NAMALWA (cell line): Measurements from ENCODE around the gene DMAC2L.

Experiments
- DNase-seq: peaks from one replicate; pipeline ENCODE4 v3.0.0-alpha.2; 2015; ENCODE audit warnings: low spot score

Gene DMAC2L

GRCh38 chr14:50321009-50321660, 9.0 kb downstream of the DMAC2L start:
- peak; percentile 84 for DNase-seq

DNA sequence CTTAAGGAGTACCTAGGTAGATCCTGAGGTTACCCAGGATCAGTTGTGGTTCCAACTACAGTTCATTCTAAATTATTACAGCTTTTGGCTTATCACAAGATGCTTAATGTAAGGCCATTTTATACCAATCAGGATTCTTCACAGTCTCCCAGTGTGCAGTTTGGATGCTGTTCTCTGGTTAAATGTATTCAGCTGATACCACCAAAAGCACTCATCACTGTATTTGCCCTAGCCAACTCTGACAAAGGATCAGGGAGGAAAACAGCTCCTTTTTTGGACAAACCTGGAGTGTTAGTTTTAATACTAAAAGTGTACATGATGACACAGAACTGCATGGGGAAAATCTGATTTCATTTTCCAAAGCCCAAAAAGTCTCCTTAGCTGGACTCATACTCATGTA, 19.5 kb downstream of the DMAC2L start:
- DNase-seq = no peak

DNA sequence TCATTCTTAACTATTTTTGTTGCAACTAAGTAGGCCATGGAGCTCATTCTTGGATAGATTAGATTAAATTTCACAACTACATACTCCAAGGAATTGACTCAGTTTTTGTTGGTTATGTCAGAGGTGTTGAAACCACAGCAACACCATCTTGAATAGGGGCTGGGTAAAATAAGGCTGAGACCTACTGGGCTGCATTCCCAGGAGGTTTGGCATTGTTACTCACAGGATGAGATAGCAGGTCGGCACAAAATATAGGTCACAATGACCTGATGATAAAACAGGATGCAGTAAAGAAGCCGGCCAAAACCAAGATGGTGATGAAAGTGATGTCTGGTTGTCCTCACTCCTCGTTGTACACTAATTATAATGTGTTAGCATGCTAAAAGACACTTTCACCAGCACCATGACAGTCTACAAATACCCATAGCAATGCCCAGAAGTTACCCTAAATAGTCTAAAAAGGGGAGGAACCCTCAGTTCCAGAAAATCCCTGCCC, 20.9 kb downstream of the DMAC2L start:
- no peak for DNase-seq

- DNase-seq = no peak
Measured at GRCh38 chr14:50334211-50334610, 22.1 kb downstream of the DMAC2L start.

DNA sequence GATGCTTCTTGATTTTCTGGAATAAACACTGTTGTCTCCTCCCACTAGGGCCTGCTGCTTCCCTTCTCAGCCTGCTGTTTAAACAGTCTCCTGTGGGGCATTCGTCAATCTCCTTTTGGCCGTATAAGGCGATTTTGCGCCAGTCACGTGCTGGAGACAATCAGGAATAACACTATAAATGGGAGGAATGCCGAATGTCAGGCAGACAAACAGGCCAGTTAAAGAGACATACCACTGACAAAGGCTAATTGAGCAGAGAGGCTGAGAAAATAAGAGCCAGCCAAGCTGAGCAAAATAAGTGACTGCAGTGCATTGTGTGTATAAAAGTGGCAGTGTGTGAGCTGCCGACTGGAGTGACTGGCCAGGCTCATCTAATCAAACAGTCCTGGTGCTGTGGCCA, 23.3 kb downstream of the DMAC2L start:
- DNase-seq = peak; percentile 8

DNA sequence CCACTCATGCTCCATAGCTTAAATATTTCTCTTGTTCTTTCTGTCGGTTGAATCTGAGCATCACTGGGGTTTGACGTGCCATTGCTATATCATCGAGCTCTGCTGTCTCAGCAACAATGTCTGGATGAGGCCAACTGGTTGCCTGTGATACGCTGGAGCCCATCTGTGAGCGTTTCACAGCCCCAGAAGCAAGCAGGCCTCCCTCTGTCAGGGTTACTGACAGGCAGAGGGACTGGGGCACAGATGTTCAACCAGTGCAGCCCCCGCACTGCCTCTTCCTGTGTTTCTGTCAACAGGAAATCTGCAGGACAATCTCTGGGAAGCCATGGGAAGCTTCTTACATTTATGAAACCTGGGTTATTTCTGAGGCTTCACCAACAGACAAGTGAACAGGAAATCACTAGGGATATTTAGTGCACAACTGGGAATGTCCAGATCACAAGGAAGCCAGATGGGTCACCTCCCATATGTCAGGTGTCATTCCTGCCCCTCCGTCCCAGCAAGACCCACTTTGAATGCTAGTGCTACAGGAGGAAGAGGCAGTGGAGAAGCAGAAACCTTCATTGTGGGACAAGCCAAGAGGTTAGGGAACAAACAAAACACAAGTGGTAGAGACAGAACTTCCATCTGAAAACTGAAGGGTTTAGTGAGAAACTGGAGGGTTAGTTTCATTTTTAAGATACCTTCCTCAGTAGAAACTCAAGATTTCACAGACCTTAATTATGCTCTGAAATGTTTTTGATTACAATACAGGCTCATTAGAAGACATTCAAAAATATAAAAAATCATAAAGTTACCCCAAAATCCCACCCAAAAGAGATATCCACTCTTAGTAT, 24.1 kb downstream of the DMAC2L start:
- DNase-seq = peak; percentile 70

GRCh38 chr14:50338587-50338986, 26.5 kb downstream of the DMAC2L start:
- DNase-seq = no peak

- DNase-seq = no peak
Measured at GRCh38 chr14:50339178-50339804, 27.2 kb downstream of the DMAC2L start.

GRCh38 chr14:50340045-50340444, 27.9 kb downstream of the DMAC2L start:
- DNase-seq = no peak

- peak; percentile 6 for DNase-seq
Measured at GRCh38 chr14:50340963-50341362, 28.8 kb downstream of the DMAC2L start.

DNA sequence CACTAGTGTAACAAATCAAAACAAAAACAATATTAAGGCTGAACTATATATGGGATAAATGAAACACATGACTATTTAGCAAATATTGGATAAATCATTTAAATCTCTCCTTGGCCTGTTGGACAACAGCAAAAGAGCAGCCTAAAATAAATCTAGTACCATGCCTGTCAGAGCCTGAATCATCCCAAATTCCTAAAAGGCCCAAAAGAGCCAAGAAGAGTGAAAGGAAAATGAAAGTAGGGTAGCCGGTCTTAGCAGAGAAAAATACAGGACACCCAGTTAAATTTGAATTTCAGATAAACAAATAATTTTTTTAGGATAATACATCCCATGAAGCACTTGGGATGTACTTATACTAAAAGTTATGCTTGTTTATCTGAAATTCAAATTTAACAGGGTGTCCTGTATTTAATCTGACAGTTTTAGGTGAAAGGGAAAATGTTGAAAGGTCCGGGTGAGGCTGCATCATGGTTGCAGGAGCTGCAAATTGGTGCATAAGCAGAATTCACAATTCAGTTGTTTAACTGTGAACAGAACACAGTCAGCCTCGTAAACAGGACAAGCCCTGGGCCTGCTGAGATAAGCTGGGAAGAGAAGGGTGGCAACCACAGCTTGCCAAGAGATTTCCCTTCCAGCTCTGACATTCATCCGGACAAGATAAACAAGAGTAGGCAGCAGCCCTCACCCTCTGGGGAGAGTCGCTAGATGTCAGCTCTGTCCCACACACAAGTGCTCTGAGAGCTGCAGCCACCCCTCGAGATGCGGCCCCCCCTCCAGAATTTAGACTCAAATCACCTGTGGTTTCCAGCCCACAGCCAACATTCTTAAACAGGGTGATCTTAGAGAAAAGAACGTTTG, 30.3 kb downstream of the DMAC2L start:
- peak; percentile 13 for DNase-seq

DNA sequence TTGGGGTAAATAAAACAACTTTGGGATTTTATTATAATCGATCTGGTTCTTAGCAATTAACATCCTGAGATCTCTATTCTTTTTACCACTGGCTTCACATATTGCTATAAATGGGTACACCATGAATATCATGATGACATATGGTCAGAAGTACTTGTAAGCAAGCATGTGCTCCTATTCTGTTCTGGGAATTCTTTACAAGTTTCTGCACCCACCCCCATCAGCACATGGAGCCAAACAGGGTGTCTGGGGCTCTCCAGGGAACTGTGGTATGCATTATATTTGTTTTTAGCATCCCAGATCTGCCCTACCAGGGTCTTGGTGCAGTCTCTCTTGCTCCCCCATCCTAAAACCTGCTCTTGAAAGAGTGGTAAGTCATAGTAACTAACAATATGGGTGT, 31.3 kb downstream of the DMAC2L start:
- no peak for DNase-seq

GRCh38 chr14:50344116-50344775, 32.1 kb downstream of the DMAC2L start:
- DNase-seq = no peak

GRCh38 chr14:50344876-50345563, 32.9 kb downstream of the DMAC2L start:
- no peak for DNase-seq

- DNase-seq = no peak
Measured at GRCh38 chr14:50345846-50346422, 33.8 kb downstream of the DMAC2L start.

DNA sequence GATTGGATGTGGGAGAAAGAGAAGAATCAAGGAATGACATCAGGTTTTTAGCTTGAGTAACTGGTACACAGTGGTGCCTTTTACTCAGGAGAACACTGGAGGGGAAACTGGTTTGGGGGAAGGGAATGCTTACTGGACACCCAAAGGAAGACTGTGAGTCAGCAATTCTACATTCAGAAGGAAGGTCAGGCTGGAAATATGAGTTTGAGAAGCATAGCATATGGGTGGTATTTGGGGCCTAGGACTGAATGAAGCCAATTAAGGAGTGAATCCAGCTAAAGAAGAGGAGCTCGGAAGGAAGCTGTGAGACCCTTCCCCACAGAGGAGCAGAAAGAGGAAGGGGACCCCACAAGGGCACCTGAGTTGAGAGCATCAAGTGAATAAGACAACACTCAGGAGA, 35.4 kb downstream of the DMAC2L start:
- DNase-seq = no peak

DNA sequence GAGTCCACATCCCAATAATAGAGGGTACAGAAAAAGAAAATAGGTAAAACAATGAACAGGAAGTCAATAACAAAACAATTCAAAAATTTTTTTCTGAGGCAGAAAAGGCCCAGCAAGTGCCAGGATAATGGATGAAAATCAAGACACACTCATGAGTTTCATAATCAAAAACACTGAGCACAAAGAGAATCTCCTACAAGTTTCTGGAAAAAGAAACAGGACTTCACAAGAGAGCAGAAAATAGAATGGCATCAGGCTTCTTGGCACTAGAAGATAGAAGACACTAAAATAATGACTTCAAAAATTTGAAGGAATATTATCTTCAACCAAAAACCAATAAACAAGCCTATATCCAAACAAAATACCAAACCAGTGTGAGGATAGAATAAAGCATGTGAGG, 36.8 kb downstream of the DMAC2L start:
- DNase-seq = no peak

DNA sequence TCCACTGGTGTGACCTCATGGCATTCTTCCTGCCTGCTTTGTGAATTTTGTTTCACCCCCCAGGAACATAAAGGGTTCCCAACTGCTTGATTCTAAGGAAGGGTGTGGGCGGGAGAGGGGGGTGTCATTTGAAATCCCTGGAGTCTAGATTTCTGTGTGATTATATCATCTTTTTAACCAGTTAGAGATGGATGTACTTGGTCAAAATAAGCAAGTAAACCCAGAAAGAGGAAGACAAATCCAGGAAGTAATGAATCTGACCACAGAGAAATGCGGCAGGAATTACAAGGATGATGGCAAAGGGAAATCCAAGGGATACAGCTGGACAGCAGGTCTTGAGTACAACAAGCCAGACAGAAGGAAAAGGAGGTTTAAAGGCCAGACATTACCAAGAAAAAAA, 38.9 kb downstream of the DMAC2L start:
- DNase-seq = no peak

DNA sequence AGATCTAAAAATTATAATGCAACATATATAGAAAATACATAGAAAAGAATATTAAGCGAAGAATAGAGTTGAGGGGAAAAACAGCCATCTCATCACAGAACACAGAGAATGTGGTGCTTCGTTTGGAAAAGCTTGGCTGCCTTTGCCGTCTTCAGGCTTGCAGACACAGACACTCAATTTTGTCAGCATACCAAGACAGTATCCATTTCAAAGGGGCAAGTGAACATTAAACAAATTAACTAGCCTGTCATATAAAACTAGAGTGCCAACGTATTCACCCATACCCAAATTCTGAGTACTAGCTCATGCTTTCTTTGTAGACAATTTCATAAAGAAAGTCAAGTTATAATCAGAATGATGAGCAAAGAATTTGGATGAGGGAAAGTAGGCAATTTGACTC, 40.5 kb downstream of the DMAC2L start:
- no peak for DNase-seq

DNA sequence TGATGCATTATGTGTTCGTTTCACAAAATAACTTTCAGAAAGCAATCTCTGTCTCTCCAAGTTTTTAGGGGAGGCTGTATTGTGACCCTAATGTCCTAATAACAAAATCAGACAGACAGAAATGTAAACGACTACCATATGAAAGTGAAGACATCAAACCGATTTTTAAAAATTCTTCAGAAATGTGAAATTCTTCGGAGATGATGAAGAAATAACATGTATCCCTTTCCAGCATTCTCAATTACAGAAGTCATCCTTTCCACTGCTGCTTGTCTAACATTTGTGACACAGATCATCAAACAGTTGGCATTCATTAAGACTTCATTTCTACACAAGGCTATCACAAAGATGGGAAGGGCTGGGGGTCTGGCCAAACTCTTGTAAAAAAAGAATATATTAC, 41.0 kb downstream of the DMAC2L start:
- no peak for DNase-seq

- DNase-seq = no peak
Measured at GRCh38 chr14:50354527-50354926, 42.4 kb downstream of the DMAC2L start.
